Measurements from ENCODE around the gene PCDHGA11. TPM values are rescaled to one million over a fixed set of nuclear protein-coding genes. Genes with fewer than 3 reads are reported as not detected.
A peak's percentile ranks its signal among the peaks of the same experiment; 100 is the strongest.
"Not testable (repeated sequence)": the region's sequence is repeated elsewhere in the genome, so short reads cannot be mapped to it uniquely, and the experiment has no call there.

PCDHGA11 gene
- total and polyA plus RNA-seq, 4 donors: 0.22 to 2.5 (median 0.50) TPM

DNA sequence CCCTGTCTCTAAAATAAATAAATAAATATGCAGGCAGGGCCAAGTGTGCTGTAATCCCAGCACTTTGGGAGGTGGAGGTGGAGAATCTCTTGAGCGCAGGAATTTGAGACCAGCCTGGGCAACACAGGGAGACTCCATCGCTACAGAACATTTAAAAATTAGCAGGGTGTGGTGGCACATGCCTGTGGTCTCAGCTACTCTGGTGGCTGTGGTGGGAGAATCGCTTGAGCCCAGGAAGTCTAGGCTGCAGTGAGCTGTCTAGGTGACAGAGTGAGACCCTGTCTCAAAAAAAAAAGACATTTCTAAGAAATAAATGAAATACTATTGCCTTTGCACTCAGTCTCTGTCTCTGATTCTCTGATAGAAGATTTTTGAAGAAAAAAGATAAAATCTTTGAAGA lies 9.3 kb upstream of the PCDHGA11 start:
- DNase-seq (ENCODE audit: low spot score): no peak
- TF ChIP-seq HNF4G (IDR thresholded peaks at IDR 0.05) (no peak), FOXA2 (IDR thresholded peaks at IDR 0.05) (no peak)
- Histone ChIP-seq H3K9ac (ENCODE audit: low read depth in 1 of 2, low read length in 2 of 2) (no peak overlapping the region), H3K4me3 (ENCODE audit: low read depth in 1 of 3, low read length in 3 of 3) (no peak overlapping the region), H3K9me3 (ENCODE audit: control insufficient read depth in 4 of 4, low read length in 3 of 4) (peaks cover 23 to 56% (median 27%) of the 10 kb centered on the region in 4 donors), H3K27me3 (ENCODE audit: control insufficient read depth in 4 of 4, insufficient read depth in 4 of 4, low read length in 3 of 4) (peaks cover 0 to 2% (median 0%) of the 10 kb centered on the region in 4 donors), H3K36me3 (ENCODE audit: control insufficient read depth in 4 of 4, insufficient read depth in 3 of 4, low read depth in 1 of 4, low read length in 3 of 4) (no peaks in the 10 kb centered on the region), H3K4me1 (ENCODE audit: control insufficient read depth in 4 of 4, insufficient read depth in 4 of 4, low read length in 3 of 4) (peaks cover 0 to 6% (median 2%) of the 10 kb centered on the region in 4 donors), H3K27ac (ENCODE audit: low read depth in 1 of 2, low read length in 2 of 2) (no peak overlapping the region)
- WGBS: 81% methylated on average over 3 of the region's 3 CpGs

DNA sequence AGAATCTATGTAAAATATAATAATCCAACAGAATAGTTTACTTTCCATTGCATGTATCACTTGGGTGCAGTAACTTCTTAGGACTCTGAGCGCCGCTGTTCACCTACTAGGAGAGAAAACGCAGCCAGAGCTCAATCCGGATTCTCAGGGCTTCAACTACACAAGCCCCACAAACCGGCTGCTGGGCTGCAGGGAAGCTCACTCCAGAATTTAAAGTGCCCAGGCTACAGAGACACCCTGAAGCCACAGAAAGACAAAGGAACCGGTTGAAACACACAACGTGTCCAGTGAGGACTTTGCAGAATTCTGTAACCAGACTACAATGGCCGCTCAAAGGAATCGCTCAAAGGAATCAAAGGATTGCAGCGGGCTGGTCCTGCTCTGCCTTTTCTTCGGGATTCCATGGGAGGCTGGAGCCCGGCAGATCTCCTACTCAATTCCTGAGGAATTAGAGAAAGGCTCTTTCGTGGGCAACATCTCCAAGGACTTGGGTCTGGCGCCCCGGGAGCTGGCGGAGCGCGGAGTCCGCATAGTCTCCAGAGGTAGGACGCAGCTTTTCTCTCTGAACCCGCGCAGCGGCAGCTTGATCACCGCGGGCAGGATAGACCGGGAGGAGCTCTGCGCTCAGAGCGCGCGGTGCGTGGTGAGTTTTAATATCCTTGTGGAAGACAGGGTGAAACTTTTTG lies 7.9 kb upstream of the PCDHGA11 start, which contains the start of gene PCDHGA10:
PCDHGA10 (plus strand) TSS at position 134 of the 686 bp plus-strand sequence; CDS start at position 323, 189 bp downstream.
- 12% methylated on average over 31 of the region's 31 CpGs for WGBS
- peak; percentile 50 for DNase-seq (ENCODE audit: low spot score)
- Histone ChIP-seq H3K27me3 (ENCODE audit: control insufficient read depth in 4 of 4, insufficient read depth in 4 of 4, low read length in 3 of 4) (peaks cover 0 to 2% (median 0%) of the 10 kb centered on the region in 4 donors), H3K9me3 (ENCODE audit: control insufficient read depth in 4 of 4, low read length in 3 of 4) (peaks cover 26 to 63% (median 27%) of the 10 kb centered on the region in 4 donors), H3K4me3 (ENCODE audit: low read depth in 1 of 3, low read length in 3 of 3) (peak within 1 kb of the TSS; percentile 38 to 83 (median 68)), H3K9ac (ENCODE audit: low read depth in 1 of 2, low read length in 2 of 2) (peak within 1 kb of the TSS in 1 of 2 donors; percentile 33), H3K27ac (ENCODE audit: low read depth in 1 of 2, low read length in 2 of 2) (peak within 1 kb of the TSS in 1 of 2 donors; percentile 44), H3K36me3 (ENCODE audit: control insufficient read depth in 4 of 4, insufficient read depth in 3 of 4, low read depth in 1 of 4, low read length in 3 of 4) (no peaks in the 10 kb centered on the region), H3K4me1 (ENCODE audit: control insufficient read depth in 4 of 4, insufficient read depth in 4 of 4, low read length in 3 of 4) (peaks cover 0 to 6% (median 2%) of the 10 kb centered on the region in 4 donors)
- TF ChIP-seq, protein P1, sequence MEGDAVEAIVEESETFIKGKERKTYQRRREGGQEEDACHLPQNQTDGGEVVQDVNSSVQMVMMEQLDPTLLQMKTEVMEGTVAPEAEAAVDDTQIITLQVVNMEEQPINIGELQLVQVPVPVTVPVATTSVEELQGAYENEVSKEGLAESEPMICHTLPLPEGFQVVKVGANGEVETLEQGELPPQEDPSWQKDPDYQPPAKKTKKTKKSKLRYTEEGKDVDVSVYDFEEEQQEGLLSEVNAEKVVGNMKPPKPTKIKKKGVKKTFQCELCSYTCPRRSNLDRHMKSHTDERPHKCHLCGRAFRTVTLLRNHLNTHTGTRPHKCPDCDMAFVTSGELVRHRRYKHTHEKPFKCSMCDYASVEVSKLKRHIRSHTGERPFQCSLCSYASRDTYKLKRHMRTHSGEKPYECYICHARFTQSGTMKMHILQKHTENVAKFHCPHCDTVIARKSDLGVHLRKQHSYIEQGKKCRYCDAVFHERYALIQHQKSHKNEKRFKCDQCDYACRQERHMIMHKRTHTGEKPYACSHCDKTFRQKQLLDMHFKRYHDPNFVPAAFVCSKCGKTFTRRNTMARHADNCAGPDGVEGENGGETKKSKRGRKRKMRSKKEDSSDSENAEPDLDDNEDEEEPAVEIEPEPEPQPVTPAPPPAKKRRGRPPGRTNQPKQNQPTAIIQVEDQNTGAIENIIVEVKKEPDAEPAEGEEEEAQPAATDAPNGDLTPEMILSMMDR (IDR thresholded peaks at IDR 0.05; ENCODE audit: low read depth, low read length, missing input control): peak; percentile 66
- TF ChIP-seq RAD21 (IDR thresholded peaks at IDR 0.05) (peak; percentile 81), NR2F2 (IDR thresholded peaks at IDR 0.05) (no peak), EGR1 (IDR thresholded peaks at IDR 0.05; ENCODE audit: low read depth in 2 of 2) (no peak), YY1 (IDR thresholded peaks at IDR 0.05) (peak; percentile 72)
- TF ChIP-seq, protein P2, sequence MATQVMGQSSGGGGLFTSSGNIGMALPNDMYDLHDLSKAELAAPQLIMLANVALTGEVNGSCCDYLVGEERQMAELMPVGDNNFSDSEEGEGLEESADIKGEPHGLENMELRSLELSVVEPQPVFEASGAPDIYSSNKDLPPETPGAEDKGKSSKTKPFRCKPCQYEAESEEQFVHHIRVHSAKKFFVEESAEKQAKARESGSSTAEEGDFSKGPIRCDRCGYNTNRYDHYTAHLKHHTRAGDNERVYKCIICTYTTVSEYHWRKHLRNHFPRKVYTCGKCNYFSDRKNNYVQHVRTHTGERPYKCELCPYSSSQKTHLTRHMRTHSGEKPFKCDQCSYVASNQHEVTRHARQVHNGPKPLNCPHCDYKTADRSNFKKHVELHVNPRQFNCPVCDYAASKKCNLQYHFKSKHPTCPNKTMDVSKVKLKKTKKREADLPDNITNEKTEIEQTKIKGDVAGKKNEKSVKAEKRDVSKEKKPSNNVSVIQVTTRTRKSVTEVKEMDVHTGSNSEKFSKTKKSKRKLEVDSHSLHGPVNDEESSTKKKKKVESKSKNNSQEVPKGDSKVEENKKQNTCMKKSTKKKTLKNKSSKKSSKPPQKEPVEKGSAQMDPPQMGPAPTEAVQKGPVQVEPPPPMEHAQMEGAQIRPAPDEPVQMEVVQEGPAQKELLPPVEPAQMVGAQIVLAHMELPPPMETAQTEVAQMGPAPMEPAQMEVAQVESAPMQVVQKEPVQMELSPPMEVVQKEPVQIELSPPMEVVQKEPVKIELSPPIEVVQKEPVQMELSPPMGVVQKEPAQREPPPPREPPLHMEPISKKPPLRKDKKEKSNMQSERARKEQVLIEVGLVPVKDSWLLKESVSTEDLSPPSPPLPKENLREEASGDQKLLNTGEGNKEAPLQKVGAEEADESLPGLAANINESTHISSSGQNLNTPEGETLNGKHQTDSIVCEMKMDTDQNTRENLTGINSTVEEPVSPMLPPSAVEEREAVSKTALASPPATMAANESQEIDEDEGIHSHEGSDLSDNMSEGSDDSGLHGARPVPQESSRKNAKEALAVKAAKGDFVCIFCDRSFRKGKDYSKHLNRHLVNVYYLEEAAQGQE (IDR thresholded peaks at IDR 0.05): no peak

DNA sequence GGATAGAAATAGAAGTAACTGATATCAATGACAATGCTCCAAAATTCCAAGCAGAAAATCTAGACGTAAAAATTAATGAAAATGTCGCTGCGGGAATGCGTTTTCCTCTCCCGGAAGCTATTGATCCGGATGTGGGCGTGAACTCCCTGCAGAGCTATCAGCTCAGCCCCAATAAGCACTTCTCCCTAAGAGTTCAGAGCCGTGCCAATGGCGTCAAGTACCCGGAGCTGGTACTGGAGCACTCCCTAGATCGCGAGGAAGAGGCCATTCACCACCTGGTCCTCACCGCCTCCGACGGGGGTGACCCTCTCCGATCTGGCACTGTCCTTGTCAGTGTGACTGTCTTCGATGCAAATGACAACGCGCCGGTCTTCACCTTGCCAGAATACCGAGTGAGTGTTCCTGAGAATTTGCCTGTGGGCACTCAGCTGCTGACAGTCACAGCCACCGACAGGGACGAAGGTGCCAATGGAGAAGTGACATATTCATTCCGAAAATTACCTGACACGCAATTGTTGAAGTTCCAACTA lies 7.2 kb upstream of the PCDHGA11 start:
- no peak for DNase-seq (ENCODE audit: low spot score)
- Histone ChIP-seq H3K9me3 (ENCODE audit: control insufficient read depth in 4 of 4, low read length in 3 of 4) (peaks cover 31 to 67% (median 32%) of the 10 kb centered on the region in 4 donors), H3K27me3 (ENCODE audit: control insufficient read depth in 4 of 4, insufficient read depth in 4 of 4, low read length in 3 of 4) (peaks cover 0 to 2% (median 0%) of the 10 kb centered on the region in 4 donors)

DNA sequence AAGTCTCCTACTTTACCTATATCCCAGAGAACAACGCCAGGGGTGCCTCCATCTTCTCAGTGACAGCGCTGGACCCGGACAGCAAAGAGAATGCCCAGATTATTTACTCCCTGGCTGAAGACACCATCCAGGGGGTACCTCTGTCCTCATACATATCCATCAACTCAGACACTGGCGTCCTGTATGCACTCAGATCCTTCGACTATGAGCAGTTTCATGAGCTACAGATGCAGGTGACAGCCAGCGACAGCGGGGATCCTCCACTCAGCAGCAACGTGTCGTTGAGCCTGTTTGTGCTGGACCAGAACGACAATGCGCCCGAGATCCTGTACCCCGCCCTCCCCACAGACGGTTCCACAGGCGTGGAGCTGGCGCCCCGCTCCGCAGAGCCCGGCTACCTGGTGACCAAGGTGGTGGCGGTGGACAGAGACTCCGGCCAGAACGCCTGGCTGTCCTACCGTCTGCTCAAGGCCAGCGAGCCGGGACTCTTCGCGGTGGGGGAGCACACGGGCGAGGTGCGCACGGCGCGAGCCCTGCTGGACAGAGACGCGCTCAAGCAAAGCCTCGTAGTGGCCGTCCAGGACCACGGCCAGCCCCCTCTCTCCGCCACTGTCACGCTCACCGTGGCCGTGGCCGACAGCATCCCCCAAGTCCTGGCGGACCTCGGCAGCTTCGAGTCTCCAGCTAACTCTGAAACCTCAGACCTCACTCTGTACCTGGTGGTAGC lies 6.1 kb upstream of the PCDHGA11 start:
- not testable (repeated sequence) for H3K4me1 ChIP-seq (ENCODE audit: control insufficient read depth in 4 of 4, insufficient read depth in 4 of 4, low read length in 3 of 4); H3K36me3 ChIP-seq (ENCODE audit: control insufficient read depth in 4 of 4, insufficient read depth in 3 of 4, low read depth in 1 of 4, low read length in 3 of 4); H3K27ac ChIP-seq (ENCODE audit: low read depth in 1 of 2, low read length in 2 of 2); DNase-seq (ENCODE audit: low spot score); H3K9ac ChIP-seq (ENCODE audit: low read depth in 1 of 2, low read length in 2 of 2); H3K27me3 ChIP-seq (ENCODE audit: control insufficient read depth in 4 of 4, insufficient read depth in 4 of 4, low read length in 3 of 4)
- 51% methylated on average over 46 of the region's 46 CpGs for WGBS
- Histone ChIP-seq H3K4me3 (ENCODE audit: low read depth in 1 of 3, low read length in 3 of 3) (peak overlapping the region in 2 of 3 donors; percentile 42 to 83), H3K9me3 (ENCODE audit: control insufficient read depth in 4 of 4, low read length in 3 of 4) (peaks cover 35 to 67% (median 37%) of the 10 kb centered on the region in 4 donors)

More for the DNA sequence above, 7.2 kb upstream of the PCDHGA11 start:
- H3K9ac ChIP-seq (ENCODE audit: low read depth in 1 of 2, low read length in 2 of 2): no peak overlapping the region
- H3K27ac ChIP-seq (ENCODE audit: low read depth in 1 of 2, low read length in 2 of 2): peak overlapping the region in 1 of 2 donors; percentile 44
- no peaks in the 10 kb centered on the region for H3K36me3 ChIP-seq (ENCODE audit: control insufficient read depth in 4 of 4, insufficient read depth in 3 of 4, low read depth in 1 of 4, low read length in 3 of 4)
- H3K4me3 ChIP-seq (ENCODE audit: low read depth in 1 of 3, low read length in 3 of 3): peak overlapping the region; percentile 38 to 83 (median 68)
- TF ChIP-seq, protein P3, sequence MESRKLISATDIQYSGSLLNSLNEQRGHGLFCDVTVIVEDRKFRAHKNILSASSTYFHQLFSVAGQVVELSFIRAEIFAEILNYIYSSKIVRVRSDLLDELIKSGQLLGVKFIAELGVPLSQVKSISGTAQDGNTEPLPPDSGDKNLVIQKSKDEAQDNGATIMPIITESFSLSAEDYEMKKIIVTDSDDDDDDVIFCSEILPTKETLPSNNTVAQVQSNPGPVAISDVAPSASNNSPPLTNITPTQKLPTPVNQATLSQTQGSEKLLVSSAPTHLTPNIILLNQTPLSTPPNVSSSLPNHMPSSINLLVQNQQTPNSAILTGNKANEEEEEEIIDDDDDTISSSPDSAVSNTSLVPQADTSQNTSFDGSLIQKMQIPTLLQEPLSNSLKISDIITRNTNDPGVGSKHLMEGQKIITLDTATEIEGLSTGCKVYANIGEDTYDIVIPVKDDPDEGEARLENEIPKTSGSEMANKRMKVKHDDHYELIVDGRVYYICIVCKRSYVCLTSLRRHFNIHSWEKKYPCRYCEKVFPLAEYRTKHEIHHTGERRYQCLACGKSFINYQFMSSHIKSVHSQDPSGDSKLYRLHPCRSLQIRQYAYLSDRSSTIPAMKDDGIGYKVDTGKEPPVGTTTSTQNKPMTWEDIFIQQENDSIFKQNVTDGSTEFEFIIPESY (IDR thresholded peaks at IDR 0.05): no peak
- TF ChIP-seq GABPA (IDR thresholded peaks at IDR 0.05 in 1 of 2, conservative IDR thresholded peaks at IDR 0.05 in 1 of 2): peak in 1 of 2 donors; percentile 16
- H3K4me1 ChIP-seq (ENCODE audit: control insufficient read depth in 4 of 4, insufficient read depth in 4 of 4, low read length in 3 of 4): peaks cover 0 to 6% (median 2%) of the 10 kb centered on the region in 4 donors
- WGBS: 14% methylated on average over 25 of the region's 25 CpGs
